Measurements from ENCODE around the gene ADAMTS12.

GRCh38 chr5:33812746-33813145 is 79.0 kb downstream of the ADAMTS12 start:
- TF ChIP-seq CTCF (conservative IDR thresholded peaks at IDR 0.05; ENCODE audit: low read depth, low read length) (no peak), EZH2phosphoT487 (IDR thresholded peaks at IDR 0.05; ENCODE audit: borderline replicate concordance, low read length) (no peak), EZH2 (IDR thresholded peaks at IDR 0.05; ENCODE audit: low read length, unreplicated experiment) (no peak)
